Bronchial epithelial cell (primary cell): Measurements from ENCODE around the gene SEMA3D. TPM values are rescaled to one million over a fixed set of nuclear protein-coding genes. Genes with fewer than 3 reads are reported as not detected.
"Not testable (repeated sequence)": the region's sequence is repeated elsewhere in the genome, so short reads cannot be mapped to it uniquely, and the experiment has no call there.

ENCODE experiments used
- DNase-seq: peaks from one replicate; pipeline ENCODE4 v3.0.0-alpha.2; 2010; ENCODE audit warnings: low read depth
- FAIRE-seq: peaks from 2 replicates; lab custom pipeline; 2011; peaks lifted over from hg19 to GRCh38; lab: Jason Lieb, UNC
- H3K27me3 ChIP-seq: 2 replicates; pipeline ENCODE4 v1.5.1; 2011; ENCODE audit warnings: low read length; ENCODE audit not compliant: control insufficient read depth, insufficient read depth
- H3K36me3 ChIP-seq: 2 replicates; pipeline ENCODE4 v1.5.1; 2011; ENCODE audit warnings: low read length; ENCODE audit not compliant: control insufficient read depth, insufficient read depth
- H3K4me3 ChIP-seq: 2 replicates; pipeline ENCODE4 v1.5.1; 2011; ENCODE audit warnings: mild to moderate bottlenecking, low read depth, low read length, control low read depth
- CTCF ChIP-seq: IDR thresholded peaks from 2 replicates; pipeline ENCODE4 v1.5.1; 2011; ENCODE audit warnings: mild to moderate bottlenecking, moderate library complexity, low read length, control low read depth, inconsistent platforms; ENCODE audit not compliant: insufficient read depth, severe bottlenecking
- total RNA-seq: library from RNA; depleted of rRNA; stranded (reverse); fragments of >200 nt; gene quantifications from 2 replicates; pipeline ENCODE4 v1.2.1, GENCODE V29; 2014

Gene SEMA3D
- total RNA-seq, 1 donor from 2014 or later = 0.79 TPM

- FAIRE-seq = no peak
- H3K36me3 ChIP-seq = no peaks in the 10 kb centered on the region
- TF ChIP-seq CTCF = no peak
- no peaks in the 10 kb centered on the region for H3K27me3 ChIP-seq
- peak; percentile 28 for DNase-seq
- no peak overlapping the region for H3K4me3 ChIP-seq
Measured at GRCh38 chr7:84997626-84998025, 189.2 kb downstream of the SEMA3D start.

- not testable (repeated sequence) for H3K4me3 ChIP-seq, H3K36me3 ChIP-seq, FAIRE-seq, DNase-seq, H3K27me3 ChIP-seq
Measured at GRCh38 chr7:84992954-84993353, 193.9 kb downstream of the SEMA3D start.

GRCh38 chr7:84985073-84985784 lies 201.6 kb downstream of the SEMA3D start:
- FAIRE-seq = no peak
- no peaks in the 10 kb centered on the region for H3K27me3 ChIP-seq

GRCh38 chr7:84982199-84982598 lies 204.7 kb downstream of the SEMA3D start:
- TF ChIP-seq CTCF = no peak
- Histone ChIP-seq H3K27me3 (no peaks in the 10 kb centered on the region), H3K4me3 (no peak overlapping the region), H3K36me3 (no peaks in the 10 kb centered on the region)
- DNase-seq = no peak
- no peak for FAIRE-seq

More at GRCh38 chr7:84985073-84985784, 201.6 kb downstream of the SEMA3D start:
- H3K36me3 ChIP-seq = no peaks in the 10 kb centered on the region
- H3K4me3 ChIP-seq = no peak overlapping the region
- DNase-seq = no peak
- TF ChIP-seq CTCF = no peak

GRCh38 chr7:84981055-84981976 lies 205.5 kb downstream of the SEMA3D start:
- H3K36me3 ChIP-seq = no peaks in the 10 kb centered on the region
- no peaks in the 10 kb centered on the region for H3K27me3 ChIP-seq
- FAIRE-seq = peak; percentile 18
- H3K4me3 ChIP-seq = no peak overlapping the region
- peak; percentile 3 for DNase-seq
- no peak for TF ChIP-seq CTCF

GRCh38 chr7:84975586-84976185 lies 211.2 kb downstream of the SEMA3D start:
- FAIRE-seq (no peak), DNase-seq (peak; percentile 17)
- no peaks in the 10 kb centered on the region for H3K27me3 ChIP-seq
- no peak overlapping the region for H3K4me3 ChIP-seq
- TF ChIP-seq CTCF = no peak
- no peaks in the 10 kb centered on the region for H3K36me3 ChIP-seq
